Stimulated activated naive CD8-positive, alpha-beta T cell treated with anti-CD3 and anti-CD28 coated beads, Interleukin-15, amount 100 ng/mL, for 72 hours (primary cell): ENCODE data around the gene CLNK.

Source experiments
- ATAC-seq: fragments of 150-1000 bp; cut with Tn5 transposase; 2 replicates; pipeline ENCODE4 v1.10.0; 2021; ENCODE audit warnings: mild to moderate bottlenecking, moderate library complexity
- DNase-seq, 2 donors: peaks; one replicate each; pipeline ENCODE4 v3.0.0; 2021 to 2022
- H3K27ac Mint-ChIP-seq, 2 donors: one replicate each; pipeline ENCODE4 v1.8.0; 2022; ENCODE audit warnings: mild to moderate bottlenecking in 2 of 2, mixed read lengths in 2 of 2, moderate library complexity in 2 of 2
- H3K27me3 Mint-ChIP-seq: one replicate; pipeline ENCODE4 v1.8.0; 2022; ENCODE audit warnings: mixed read lengths
- H3K4me1 Mint-ChIP-seq: one replicate; pipeline ENCODE4 v1.8.0; 2022; ENCODE audit warnings: mild to moderate bottlenecking, mixed read lengths
- H3K4me3 Mint-ChIP-seq, 2 donors: one replicate each; pipeline ENCODE4 v1.8.0; 2022; ENCODE audit warnings: mild to moderate bottlenecking in 2 of 2, mixed read lengths in 2 of 2, moderate library complexity in 1 of 2
- H3K9me3 Mint-ChIP-seq, 2 donors: one replicate each; pipeline ENCODE4 v1.8.0; 2022; ENCODE audit warnings: mixed read lengths in 2 of 2

CLNK gene

GRCh38 chr4:10461091-10461849 lies 223.3 kb downstream of the CLNK start:
- Mint-ChIP-seq H3K27ac (no peak overlapping the region), H3K4me3 (peak overlapping the region; percentile 82 to 85), H3K4me1 (peaks cover 33% of the 10 kb centered on the region), H3K9me3 (no peaks in the 10 kb centered on the region), H3K27me3 (peaks cover 48% of the 10 kb centered on the region)
- ATAC-seq (peak; percentile 83), DNase-seq (peak; percentile 79 to 84)

GRCh38 chr4:10460313-10461047 lies 224.1 kb downstream of the CLNK start:
- H3K9me3 Mint-ChIP-seq, result no peaks in the 10 kb centered on the region
- DNase-seq, result peak in 1 of 2 donors; percentile 74
- peak; percentile 48 for ATAC-seq
- peaks cover 48% of the 10 kb centered on the region for H3K27me3 Mint-ChIP-seq
- peaks cover 36% of the 10 kb centered on the region for H3K4me1 Mint-ChIP-seq
- H3K27ac Mint-ChIP-seq, result peak overlapping the region in 1 of 2 donors; percentile 1
- H3K4me3 Mint-ChIP-seq, result peak overlapping the region; percentile 73 to 85

- DNase-seq (no peak), ATAC-seq (no peak)
- Mint-ChIP-seq H3K4me1 (peaks cover 42% of the 10 kb centered on the region), H3K27me3 (peaks cover 37% of the 10 kb centered on the region), H3K9me3 (no peaks in the 10 kb centered on the region), H3K4me3 (no peak overlapping the region), H3K27ac (no peak overlapping the region)
Measured at GRCh38 chr4:10459305-10459704, 225.3 kb downstream of the CLNK start.

GRCh38 chr4:10458177-10458576 lies 226.4 kb downstream of the CLNK start:
- Mint-ChIP-seq H3K4me3 (no peak overlapping the region), H3K27ac (no peak overlapping the region), H3K4me1 (peaks cover 42% of the 10 kb centered on the region), H3K27me3 (peaks cover 28% of the 10 kb centered on the region), H3K9me3 (no peaks in the 10 kb centered on the region)
- no peak for DNase-seq
- ATAC-seq, result no peak

GRCh38 chr4:10457255-10457801 lies 227.2 kb downstream of the CLNK start, which contains the start of gene ZNF518B:
TSS of gene ZNF518B (minus strand) at chr4:10457426. CDS start at chr4:10446328, 11,098 bp downstream.
- DNase-seq (peak; percentile 81 to 82), ATAC-seq (peak; percentile 78)
- H3K4me1 Mint-ChIP-seq, result peaks cover 41% of the 10 kb centered on the region
- H3K9me3 Mint-ChIP-seq, result peaks cover 0 to 6% of the 10 kb centered on the region in 2 donors
- peak within 1 kb of the TSS; percentile 95 to 98 for H3K27ac Mint-ChIP-seq
- H3K27me3 Mint-ChIP-seq, result peaks cover 19% of the 10 kb centered on the region
- peak within 1 kb of the TSS; percentile 89 to 96 for H3K4me3 Mint-ChIP-seq

GRCh38 chr4:10456595-10457254 lies 227.8 kb downstream of the CLNK start:
- DNase-seq, result peak; percentile 65 to 73
- peak; percentile 75 for ATAC-seq
- Mint-ChIP-seq H3K9me3 (peaks cover 0 to 7% of the 10 kb centered on the region in 2 donors), H3K4me1 (peaks cover 35% of the 10 kb centered on the region), H3K27me3 (peaks cover 13% of the 10 kb centered on the region), H3K27ac (peak overlapping the region; percentile 95 to 98), H3K4me3 (peak overlapping the region; percentile 89 to 96)

- H3K4me3 Mint-ChIP-seq, result peak overlapping the region; percentile 89 to 96
- H3K9me3 Mint-ChIP-seq, result peaks cover 0 to 7% of the 10 kb centered on the region in 2 donors
- H3K27ac Mint-ChIP-seq, result peak overlapping the region; percentile 95 to 98
- peaks cover 8% of the 10 kb centered on the region for H3K27me3 Mint-ChIP-seq
- no peak for DNase-seq
- no peak for ATAC-seq
- peaks cover 30% of the 10 kb centered on the region for H3K4me1 Mint-ChIP-seq
Measured at GRCh38 chr4:10456260-10456594, 228.3 kb downstream of the CLNK start.

GRCh38 chr4:10455133-10455532 lies 229.4 kb downstream of the CLNK start:
- no peak for ATAC-seq
- no peak overlapping the region for H3K27ac Mint-ChIP-seq
- H3K4me3 Mint-ChIP-seq, result no peak overlapping the region

GRCh38 chr4:10454726-10455125 lies 229.8 kb downstream of the CLNK start:
- no peak overlapping the region for H3K27ac Mint-ChIP-seq
- H3K4me1 Mint-ChIP-seq, result peaks cover 30% of the 10 kb centered on the region
- ATAC-seq (no peak), DNase-seq (no peak)
- H3K27me3 Mint-ChIP-seq, result peaks cover 8% of the 10 kb centered on the region
- H3K4me3 Mint-ChIP-seq, result no peak overlapping the region
- H3K9me3 Mint-ChIP-seq, result peaks cover 1 to 17% of the 10 kb centered on the region in 2 donors

More at GRCh38 chr4:10455133-10455532, 229.4 kb downstream of the CLNK start:
- Mint-ChIP-seq H3K4me1 (peaks cover 30% of the 10 kb centered on the region), H3K9me3 (peaks cover 0 to 16% of the 10 kb centered on the region in 2 donors), H3K27me3 (peaks cover 8% of the 10 kb centered on the region)
- DNase-seq, result no peak

- DNase-seq, result no peak
- no peak overlapping the region for H3K27ac Mint-ChIP-seq
- peaks cover 24% of the 10 kb centered on the region for H3K4me1 Mint-ChIP-seq
- H3K4me3 Mint-ChIP-seq, result no peak overlapping the region
- peaks cover 8% of the 10 kb centered on the region for H3K27me3 Mint-ChIP-seq
- ATAC-seq, result no peak
- peaks cover 7 to 17% of the 10 kb centered on the region in 2 donors for H3K9me3 Mint-ChIP-seq
Measured at GRCh38 chr4:10454121-10454520, 230.4 kb downstream of the CLNK start.

- DNase-seq, result no peak
- no peaks in the 10 kb centered on the region for H3K4me1 Mint-ChIP-seq
- ATAC-seq, result no peak
- no peaks in the 10 kb centered on the region for H3K27me3 Mint-ChIP-seq
- no peak overlapping the region for H3K27ac Mint-ChIP-seq
- H3K9me3 Mint-ChIP-seq, result peaks cover 38 to 47% of the 10 kb centered on the region in 2 donors
- H3K4me3 Mint-ChIP-seq, result no peak overlapping the region
Measured at GRCh38 chr4:10448991-10449390, 235.6 kb downstream of the CLNK start.

GRCh38 chr4:10442976-10443375 lies 241.6 kb downstream of the CLNK start:
- no peak overlapping the region for H3K4me3 Mint-ChIP-seq
- H3K4me1 Mint-ChIP-seq, result peaks cover 9% of the 10 kb centered on the region
- DNase-seq (no peak), ATAC-seq (no peak)
- peak overlapping the region in 1 of 2 donors; percentile 28 for H3K27ac Mint-ChIP-seq
- no peaks in the 10 kb centered on the region for H3K27me3 Mint-ChIP-seq
- H3K9me3 Mint-ChIP-seq, result peaks cover 36 to 47% of the 10 kb centered on the region in 2 donors

- ATAC-seq (no peak), DNase-seq (no peak)
- H3K27ac Mint-ChIP-seq, result no peak overlapping the region
- H3K4me3 Mint-ChIP-seq, result no peak overlapping the region
- no peaks in the 10 kb centered on the region for H3K27me3 Mint-ChIP-seq
- H3K9me3 Mint-ChIP-seq, result peaks cover 24 to 36% of the 10 kb centered on the region in 2 donors
- H3K4me1 Mint-ChIP-seq, result peaks cover 9% of the 10 kb centered on the region
Measured at GRCh38 chr4:10441512-10441911, 243.1 kb downstream of the CLNK start.

- Mint-ChIP-seq H3K4me1 (peaks cover 9% of the 10 kb centered on the region), H3K27me3 (no peaks in the 10 kb centered on the region), H3K27ac (no peak overlapping the region), H3K9me3 (peaks cover 16 to 26% of the 10 kb centered on the region in 2 donors), H3K4me3 (no peak overlapping the region)
- no peak for DNase-seq
- peak; percentile 72 for ATAC-seq
Measured at GRCh38 chr4:10438924-10439323, 245.6 kb downstream of the CLNK start.

- no peak for DNase-seq
- H3K4me1 Mint-ChIP-seq, result peaks cover 4% of the 10 kb centered on the region
- H3K27me3 Mint-ChIP-seq, result no peaks in the 10 kb centered on the region
- H3K27ac Mint-ChIP-seq, result no peak overlapping the region
- H3K4me3 Mint-ChIP-seq, result no peak overlapping the region
- no peak for ATAC-seq
- H3K9me3 Mint-ChIP-seq, result peaks cover 8 to 17% of the 10 kb centered on the region in 2 donors
Measured at GRCh38 chr4:10437735-10438134, 246.8 kb downstream of the CLNK start.
